Measurements from ENCODE around the gene TRIP6.
"Not testable (repeated sequence)": the region's sequence is repeated elsewhere in the genome, so short reads cannot be mapped to it uniquely, and the experiment has no call there.

Gene TRIP6

DNA sequence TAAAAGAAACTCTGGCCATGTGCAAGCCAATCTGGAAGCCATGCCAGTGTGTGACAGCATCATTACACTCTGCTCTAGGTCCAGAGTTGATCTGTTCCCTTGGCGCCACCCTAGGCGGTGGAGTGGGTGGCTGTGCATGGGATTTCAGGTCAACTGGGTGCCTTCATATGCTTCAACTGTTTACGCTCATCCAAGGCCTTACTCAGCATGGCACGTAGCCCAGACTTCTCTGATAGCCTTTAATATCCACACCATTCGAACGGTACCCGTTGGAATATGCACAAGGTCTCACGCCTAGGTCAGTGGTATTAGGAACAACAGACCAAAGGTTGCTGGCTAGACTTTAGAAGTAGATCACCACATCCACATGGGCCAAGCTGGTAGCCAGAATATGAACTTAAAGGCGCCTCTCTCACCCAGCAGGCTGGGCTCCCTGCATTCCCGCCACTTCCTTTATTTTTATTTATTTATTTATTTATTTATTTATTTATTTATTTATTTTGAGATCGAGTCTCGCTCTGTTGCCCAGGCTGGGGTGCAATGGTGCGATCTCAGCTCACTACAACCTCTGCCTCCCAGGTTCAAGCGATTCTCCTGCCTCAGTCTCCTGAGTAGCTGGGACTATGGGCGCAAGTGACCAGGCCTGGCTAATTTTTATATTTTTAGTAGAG is 47.2 kb downstream of the TRIP6 start:
- DNase-seq (ENCODE audit: low read depth), result no peak

DNA sequence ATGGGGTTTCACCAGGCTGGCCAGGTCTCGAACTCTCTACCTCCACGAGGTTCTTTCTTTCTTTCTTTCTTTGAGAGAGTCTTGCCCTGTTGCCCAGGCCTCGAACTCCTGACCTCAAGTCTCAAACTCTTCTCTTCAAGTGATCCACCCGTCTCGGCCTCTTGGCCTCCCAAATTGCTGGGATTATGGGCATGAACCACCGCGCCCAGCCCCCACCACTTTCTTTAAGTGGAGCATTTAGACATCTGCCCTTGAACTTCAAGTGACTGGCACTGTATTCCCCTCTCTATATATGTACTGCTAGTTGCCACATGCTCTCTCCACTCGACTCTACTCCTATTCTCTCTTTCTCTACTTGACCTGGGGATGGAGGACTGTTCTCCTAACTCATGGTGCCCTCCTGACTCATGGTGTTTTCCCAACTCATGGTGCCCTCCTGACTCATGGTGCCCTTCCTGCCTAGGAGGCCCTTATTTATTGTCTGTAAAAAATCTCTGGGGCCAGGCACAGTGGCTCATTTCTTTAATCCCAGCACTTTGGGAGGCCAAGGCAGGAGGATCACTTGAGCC is 47.8 kb downstream of the TRIP6 start:
- no peak for DNase-seq (ENCODE audit: low read depth)

DNA sequence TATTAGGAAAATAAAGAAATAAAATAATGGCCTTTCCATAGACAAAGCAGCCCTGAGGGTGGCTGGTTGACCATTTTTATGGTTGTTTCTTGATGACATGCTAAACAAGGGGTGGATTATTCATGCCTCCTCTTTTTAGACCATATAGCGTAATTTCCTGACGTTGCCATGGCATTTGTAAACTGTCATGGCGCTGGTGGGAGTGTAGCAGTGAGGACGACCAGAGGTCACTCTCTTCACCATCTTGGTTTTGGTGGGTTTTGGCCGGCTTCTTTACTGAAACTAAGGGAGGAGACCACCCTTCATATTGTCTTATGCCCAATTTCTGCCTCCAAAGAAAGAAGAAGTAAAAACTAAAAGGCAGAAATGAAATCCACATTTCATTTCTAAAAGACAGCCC is 52.1 kb downstream of the TRIP6 start:
- not testable (repeated sequence) for DNase-seq (ENCODE audit: low read depth)

DNA sequence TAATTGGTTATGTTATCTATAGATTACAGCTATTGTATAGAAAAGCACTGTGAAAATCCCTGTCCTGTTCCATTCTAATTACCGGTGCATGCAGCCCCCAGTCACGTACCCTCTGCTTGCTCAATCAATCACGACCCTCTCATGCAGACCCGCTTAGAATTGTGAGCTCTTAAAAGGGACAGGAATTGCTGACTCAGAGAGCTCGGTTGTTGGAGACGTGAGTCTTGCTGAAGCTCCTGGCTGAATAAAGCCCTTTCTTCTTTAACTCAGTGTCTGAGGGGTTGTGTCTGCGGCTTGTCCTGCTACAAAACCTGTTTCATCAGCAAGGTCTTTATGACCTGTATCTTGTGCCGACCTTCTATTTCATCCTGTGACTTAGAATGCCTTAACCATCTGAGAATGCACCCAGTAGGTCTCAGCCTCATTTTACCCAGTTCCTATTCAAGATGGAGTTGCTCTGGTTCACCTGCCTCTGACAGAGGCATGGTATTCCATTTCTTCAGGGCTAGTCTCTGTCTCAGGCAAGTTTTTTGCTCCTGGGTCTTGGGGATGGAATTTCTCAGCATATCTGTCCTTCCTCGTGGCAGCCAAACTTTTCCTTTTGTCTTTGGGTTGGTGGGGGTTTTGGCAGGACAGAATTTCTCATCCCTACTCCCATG is 52.7 kb downstream of the TRIP6 start:
- not testable (repeated sequence) for DNase-seq (ENCODE audit: low read depth)

DNA sequence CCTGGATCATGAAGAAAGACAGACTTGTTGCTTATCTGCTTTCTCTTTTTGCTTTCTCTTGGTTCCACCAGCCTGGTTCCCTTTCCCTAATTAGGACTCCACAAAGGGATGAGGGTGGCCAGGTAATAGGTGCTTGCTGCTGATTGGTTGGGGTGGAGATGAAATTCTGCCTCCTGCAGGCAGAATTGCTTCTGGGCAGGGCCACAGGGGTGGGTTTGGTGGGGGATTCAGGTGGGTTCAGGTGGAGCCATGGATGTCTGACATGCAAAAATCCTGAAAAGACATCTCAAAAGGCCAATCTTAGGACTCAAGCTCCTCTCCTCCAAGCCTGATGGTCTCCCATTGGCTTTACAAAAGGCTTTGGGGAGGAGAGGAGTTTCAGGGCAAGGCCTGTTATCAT is 53.9 kb downstream of the TRIP6 start:
- DNase-seq (ENCODE audit: low read depth), result no peak

All from activated T-helper 9 cell treated with anti-CD3 and anti-CD28 coated beads, Interleukin-2, amount 50 U/mL, for 16 hours (primary cell).